GM13977 (cell line): ENCODE measurements around the gene LRP5.
A peak's percentile ranks its signal among the peaks of the same experiment; 100 is the strongest.

ENCODE experiments used
- DNase-seq: peaks from one replicate; pipeline ENCODE4 v3.0.0; 2012; ENCODE audit warnings: low spot score
- in situ Hi-C: fragments of 300-500 bp; cut with MboI; formaldehyde crosslinking; loops from one replicate; pipeline ENCODE4 v1.12.0; 2022; ENCODE audit warnings: low sequenced_read_pairs, low pct_unique_long_range_greater_than_20kb, mixed read lengths, inconsistent platforms; ENCODE audit not compliant: unreplicated experiment
- TF ChIP-seq, protein P1 (sequence below): IDR thresholded peaks from 2 replicates; pipeline ENCODE4 v1.5.1; 2012; ENCODE audit warnings: mild to moderate bottlenecking, control low read depth; ENCODE audit not compliant: insufficient read depth; ENCODE audit errors: extremely low read depth, missing control alignments

The LRP5 gene

DNA sequence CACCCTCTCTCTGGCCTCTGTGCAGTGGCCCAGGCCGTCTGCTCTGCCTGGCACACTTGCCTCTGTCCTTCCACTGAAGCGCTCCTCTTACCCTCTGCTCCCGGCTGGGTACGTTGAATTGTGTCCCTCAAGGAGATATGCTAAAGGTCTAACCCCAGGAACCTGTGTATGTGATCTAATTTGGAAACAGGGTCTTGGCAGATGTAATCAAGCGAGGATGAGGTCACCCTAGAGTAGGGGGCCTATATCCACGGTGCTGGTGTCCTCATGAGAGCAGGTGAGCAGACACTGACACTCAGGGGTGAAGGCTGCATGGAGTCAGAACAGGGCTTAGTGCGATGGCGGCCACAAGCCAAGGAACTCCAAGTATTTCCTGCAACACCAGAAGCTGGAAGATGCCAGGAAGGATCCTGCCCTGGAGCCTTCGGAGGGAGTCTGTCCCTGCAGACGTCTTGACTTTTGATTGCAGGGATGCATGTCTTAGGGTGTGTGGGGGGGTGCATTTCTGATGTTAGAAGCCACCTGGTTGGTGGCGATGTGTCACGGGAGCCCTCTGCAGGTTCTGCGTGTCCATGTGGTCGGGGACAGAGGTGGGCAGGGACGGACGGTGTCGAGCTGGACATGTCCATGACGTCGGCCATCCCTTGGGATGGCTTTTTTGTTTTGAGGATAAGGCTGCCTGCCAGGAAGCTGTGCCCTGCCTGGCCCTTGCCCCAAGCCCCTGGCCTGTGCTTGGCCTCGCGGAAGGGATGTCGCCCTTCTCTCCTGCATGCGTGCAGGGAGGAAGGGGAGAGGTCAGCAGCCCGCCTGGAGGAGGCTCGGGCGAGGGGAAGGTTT is 68.6 kb downstream of the LRP5 start:
- DNase-seq: no peak
- in situ Hi-C loops: loop anchor here (10.0 kb wide), 1 partner anchor 126 kb away; no protein-coding TSS in a partner anchor
- TF ChIP-seq, protein P1, sequence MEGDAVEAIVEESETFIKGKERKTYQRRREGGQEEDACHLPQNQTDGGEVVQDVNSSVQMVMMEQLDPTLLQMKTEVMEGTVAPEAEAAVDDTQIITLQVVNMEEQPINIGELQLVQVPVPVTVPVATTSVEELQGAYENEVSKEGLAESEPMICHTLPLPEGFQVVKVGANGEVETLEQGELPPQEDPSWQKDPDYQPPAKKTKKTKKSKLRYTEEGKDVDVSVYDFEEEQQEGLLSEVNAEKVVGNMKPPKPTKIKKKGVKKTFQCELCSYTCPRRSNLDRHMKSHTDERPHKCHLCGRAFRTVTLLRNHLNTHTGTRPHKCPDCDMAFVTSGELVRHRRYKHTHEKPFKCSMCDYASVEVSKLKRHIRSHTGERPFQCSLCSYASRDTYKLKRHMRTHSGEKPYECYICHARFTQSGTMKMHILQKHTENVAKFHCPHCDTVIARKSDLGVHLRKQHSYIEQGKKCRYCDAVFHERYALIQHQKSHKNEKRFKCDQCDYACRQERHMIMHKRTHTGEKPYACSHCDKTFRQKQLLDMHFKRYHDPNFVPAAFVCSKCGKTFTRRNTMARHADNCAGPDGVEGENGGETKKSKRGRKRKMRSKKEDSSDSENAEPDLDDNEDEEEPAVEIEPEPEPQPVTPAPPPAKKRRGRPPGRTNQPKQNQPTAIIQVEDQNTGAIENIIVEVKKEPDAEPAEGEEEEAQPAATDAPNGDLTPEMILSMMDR: peak; percentile 20

DNA sequence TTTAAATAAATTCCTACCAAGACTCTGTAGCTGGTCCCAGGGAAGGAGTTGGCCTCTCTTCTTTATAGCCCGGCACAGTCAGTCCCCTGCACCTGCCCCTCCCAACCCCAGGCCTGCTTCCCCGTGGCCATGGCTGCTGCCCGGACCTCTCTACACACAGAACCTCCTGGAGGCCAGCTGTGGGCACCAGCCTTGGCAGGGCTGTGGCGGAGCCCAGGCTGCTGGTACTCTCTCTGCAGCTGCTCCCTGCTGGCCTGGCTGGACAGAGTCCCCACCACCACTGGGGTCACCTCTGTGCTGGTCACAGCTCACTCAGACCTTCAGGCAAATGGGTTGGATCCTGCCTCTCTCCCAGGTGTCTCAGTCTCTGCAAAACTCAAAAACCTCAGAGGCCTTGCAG is 69.3 kb downstream of the LRP5 start:
- TF ChIP-seq, protein P1: no peak
- in situ Hi-C loops: loop anchor here (10.0 kb wide), 1 partner anchor 127 kb away; no protein-coding TSS in a partner anchor
- DNase-seq: no peak

DNA sequence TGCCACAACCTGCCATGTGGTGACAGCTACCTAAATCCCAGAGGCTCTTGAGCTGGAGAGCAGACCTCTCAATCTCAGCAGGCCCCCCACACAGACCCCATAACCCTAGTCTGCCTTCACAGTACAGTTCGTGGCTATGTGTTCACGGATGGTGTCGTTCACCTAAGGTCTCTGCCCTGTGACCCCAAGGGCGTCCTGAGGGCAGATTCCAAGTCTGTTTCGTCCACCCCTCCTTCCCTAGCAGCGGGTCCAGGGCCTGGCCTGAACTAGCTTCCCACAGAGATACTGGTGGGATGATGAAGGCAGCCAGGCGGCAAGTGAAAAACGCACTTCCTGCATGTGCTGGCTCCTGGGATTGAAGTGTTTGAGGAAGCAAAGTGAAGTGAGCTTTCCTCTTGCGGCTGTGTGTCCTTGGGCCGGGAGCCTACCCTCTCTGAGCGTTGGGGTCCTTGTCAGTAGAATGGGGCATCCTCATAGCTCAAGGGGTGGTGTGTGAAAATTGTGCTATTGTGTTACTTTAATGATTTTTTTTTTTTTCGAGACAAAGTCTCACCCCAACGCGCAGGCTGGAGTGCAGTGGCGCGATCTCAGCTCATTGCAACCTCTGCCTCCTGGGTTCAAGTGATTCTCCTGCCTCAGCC is 70.1 kb downstream of the LRP5 start:
- DNase-seq: no peak
- TF ChIP-seq, protein P1: no peak
- in situ Hi-C loops: loop anchor here (10.0 kb wide), 1 partner anchor 128 kb away; no protein-coding TSS in a partner anchor

DNA sequence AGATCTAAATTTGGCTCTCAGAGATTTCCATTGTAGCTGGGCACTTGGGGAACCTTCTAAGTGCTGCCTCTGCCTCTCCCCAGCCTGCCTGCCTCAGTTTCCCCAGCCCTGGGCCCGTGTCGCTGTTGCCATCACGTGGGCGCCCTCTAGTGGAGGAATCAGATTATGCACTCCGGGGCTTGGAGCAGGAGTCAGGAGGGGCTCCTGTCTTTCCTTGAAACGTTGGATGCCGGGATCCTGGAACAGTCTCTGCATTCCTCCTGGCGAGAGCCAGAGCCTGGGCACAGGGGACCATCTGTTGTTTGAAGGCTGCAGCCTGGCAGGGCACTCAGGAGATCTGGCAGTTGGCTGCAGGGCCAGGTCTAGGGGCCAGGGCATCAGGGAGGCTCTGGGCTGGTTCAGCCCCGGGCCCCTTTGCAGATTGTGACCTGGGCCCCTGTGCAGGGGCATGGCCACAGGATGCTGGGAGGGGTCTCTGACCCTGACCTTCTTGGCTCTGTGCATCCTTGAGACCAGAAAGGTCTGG is 71.6 kb downstream of the LRP5 start:
- in situ Hi-C loops: loop anchor here (10.0 kb wide), 1 partner anchor 129 kb away; no protein-coding TSS in a partner anchor
- TF ChIP-seq, protein P1: peak; percentile 96
- DNase-seq: peak; percentile 83

DNA sequence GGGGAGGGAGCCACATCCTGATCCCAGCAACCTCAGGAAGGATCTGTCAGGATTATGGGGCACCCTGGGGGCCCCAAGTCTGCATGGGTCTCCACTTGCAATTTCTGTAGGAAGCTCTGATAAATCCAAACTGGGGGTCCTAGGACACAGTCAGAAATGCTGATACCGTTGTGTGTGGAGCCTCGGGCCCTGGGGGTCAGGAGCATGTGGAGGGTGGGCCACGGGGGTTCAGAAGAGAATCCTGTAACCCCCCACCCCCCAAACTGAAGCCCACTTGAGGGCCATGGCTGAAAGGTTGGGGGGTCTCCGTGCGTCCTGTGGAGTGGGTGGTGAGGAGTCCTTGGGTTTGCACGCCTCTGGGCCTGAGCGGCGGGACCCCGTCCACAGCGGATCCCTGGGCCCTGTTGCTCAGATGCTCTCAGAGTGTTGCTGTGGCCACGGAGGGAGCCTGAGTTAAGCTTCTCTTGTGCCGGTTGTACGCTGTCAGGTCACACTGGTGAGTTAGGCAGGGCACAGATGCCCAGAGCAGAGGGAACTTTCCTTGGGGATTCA is 72.2 kb downstream of the LRP5 start:
- TF ChIP-seq, protein P1: no peak
- DNase-seq: no peak
- in situ Hi-C loops: loop anchor here (10.0 kb wide), 1 partner anchor 130 kb away; no protein-coding TSS in a partner anchor

DNA sequence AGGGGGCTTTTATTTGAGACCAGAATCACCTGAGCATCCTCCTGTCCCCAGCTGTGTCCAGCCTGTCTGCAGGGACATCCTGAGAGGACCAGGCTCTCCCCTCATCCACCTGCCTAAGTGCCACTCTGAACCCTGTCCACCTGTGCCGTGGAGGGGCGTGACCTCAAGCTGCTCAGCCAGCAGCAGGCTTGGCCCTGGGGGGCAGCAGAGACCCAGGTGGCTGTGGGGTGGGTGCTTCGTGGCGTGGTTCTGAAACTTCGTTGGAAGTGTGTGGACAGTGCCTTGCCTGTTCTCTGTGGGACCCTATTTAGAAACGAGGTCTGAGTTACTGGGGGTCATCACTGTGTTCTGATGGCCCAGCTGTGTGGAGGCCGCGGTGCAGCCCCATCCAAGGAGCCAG is 72.7 kb downstream of the LRP5 start:
- DNase-seq: no peak
- TF ChIP-seq, protein P1: no peak
- in situ Hi-C loops: loop anchor here (10.0 kb wide), 1 partner anchor 130 kb away; no protein-coding TSS in a partner anchor
